OCI-LY7 (cell line): ENCODE measurements around the gene PCBD2. TPM values are rescaled to one million over a fixed set of nuclear protein-coding genes. Genes with fewer than 3 reads are reported as not detected.

ENCODE experiments used
- BruUV-seq: library from RNA; stranded (reverse); fragments of 400-500 nt; replicated peaks from 2 replicates; lab custom pipeline; 2021; lab: Mats Ljungman, UMichigan
- CTCF ChIA-PET: fragments of 300-600 bp; sonication (Branson Sonifier 250); formaldehyde crosslinking; loops from one replicate; lab custom pipeline; 2022; ENCODE audit warnings: antibody characterized with exemption; ENCODE audit not compliant: unreplicated experiment; lab: Charles Lee
- POLR2A ChIA-PET: fragments of 300-600 bp; sonication (Branson Sonifier 250); formaldehyde crosslinking; loops from one replicate; lab custom pipeline; 2022; ENCODE audit warnings: antibody characterized with exemption; lab: Charles Lee
- DNase-seq: peaks from one replicate; pipeline ENCODE4 v3.0.0-alpha.2; 2015; ENCODE audit warnings: low spot score
- H2AFZ ChIP-seq: fragments of 200-600 bp; sonication (generic), shearing (Covaris generic); 2 replicates; pipeline ENCODE4 v1.6.1; 2014; ENCODE audit warnings: mild to moderate bottlenecking, antibody characterized with exemption, low read length, moderate library complexity
- H3K27ac ChIP-seq: fragments of 200-600 bp; sonication (generic); 2 replicates; pipeline ENCODE4 v1.5.1; 2014; ENCODE audit warnings: mixed run types, low read depth, mild to moderate bottlenecking, moderate library complexity, low read length, inconsistent platforms; ENCODE audit not compliant: poor library complexity, severe bottlenecking
- H3K36me3 ChIP-seq: fragments of 200-600 bp; sonication (generic); 2 replicates; pipeline ENCODE4 v1.6.1; 2014; ENCODE audit warnings: mild to moderate bottlenecking, antibody characterized with exemption, low read length, moderate library complexity, mixed read lengths; ENCODE audit not compliant: insufficient read depth
- H3K4me1 ChIP-seq: fragments of 200-600 bp; sonication (generic); 2 replicates; pipeline ENCODE4 v1.5.1; 2014; ENCODE audit warnings: mild to moderate bottlenecking, low read length; ENCODE audit not compliant: insufficient read depth, poor library complexity, severe bottlenecking
- H3K4me2 ChIP-seq: fragments of 200-600 bp; sonication (generic); 2 replicates; pipeline ENCODE4 v1.6.1; 2014; ENCODE audit warnings: mild to moderate bottlenecking, low read length
- H3K4me3 ChIP-seq: fragments of 200-600 bp; sonication (generic); 2 replicates; pipeline ENCODE4 v1.5.1; 2014; ENCODE audit warnings: mild to moderate bottlenecking, low read depth, low read length; ENCODE audit not compliant: poor library complexity, severe bottlenecking
- H3K79me2 ChIP-seq: fragments of 200-600 bp; sonication (generic); 2 replicates; pipeline ENCODE4 v1.6.1; 2016; ENCODE audit warnings: low read depth, mild to moderate bottlenecking, low read length, moderate library complexity, mixed read lengths; ENCODE audit not compliant: insufficient read depth
- H3K9me2 ChIP-seq: fragments of 200-600 bp; sonication (generic); 2 replicates; pipeline ENCODE4 v1.6.1; 2016; ENCODE audit warnings: mild to moderate bottlenecking, low read length, mixed read lengths; ENCODE audit not compliant: insufficient read depth
- H3K9me3 ChIP-seq: fragments of 200-600 bp; sonication (generic); 2 replicates; pipeline ENCODE4 v1.6.1; 2014; ENCODE audit warnings: mild to moderate bottlenecking, mixed run types, low read length, mixed read lengths
- H4K20me1 ChIP-seq: fragments of 200-600 bp; sonication (generic); 2 replicates; pipeline ENCODE4 v1.6.1; 2014; ENCODE audit warnings: mild to moderate bottlenecking, antibody characterized with exemption, low read length, moderate library complexity, mixed read lengths; ENCODE audit not compliant: insufficient read depth
- CTCF ChIP-seq: fragments of 200-600 bp; sonication (generic); conservative IDR thresholded peaks from 2 replicates; pipeline ENCODE4 v1.5.1; 2014; ENCODE audit warnings: mild to moderate bottlenecking, antibody characterized with exemption, low read length, moderate library complexity, mixed read lengths
- EZH2phosphoT487 ChIP-seq: fragments of 200-600 bp; sonication (generic); IDR thresholded peaks from 2 replicates; pipeline ENCODE4 v1.6.1; 2018; ENCODE audit warnings: low read depth, borderline replicate concordance, mild to moderate bottlenecking, mixed run types, antibody characterized with exemption, low read length, moderate library complexity, mixed read lengths
- intact Hi-C: fragments of 100-400 bp; cut with micrococcal nuclease; formaldehyde crosslinking; loops from one replicate; pipeline ENCODE4 v1.10.0; 2022; ENCODE audit not compliant: unreplicated experiment
- total RNA-seq, 2 experiments: library from RNA; depleted of rRNA in 1 of 2; stranded (reverse); fragments of >200 nt in 1 of 2; shearing (Covaris generic) in 1 of 2; gene quantifications; 2 replicates each; pipeline ENCODE4 v1.2.3, GENCODE V29; 2014 to 2022

The PCBD2 gene
- total RNA-seq, 2 experiments from 2014 or later, result 12.2 to 34.3 TPM

GRCh38 chr5:134976841-134977240 lies 71.9 kb downstream of the PCBD2 start:
- H3K27ac ChIP-seq, result no peak overlapping the region
- H3K4me1 ChIP-seq, result no peaks in the 10 kb centered on the region
- H3K9me3 ChIP-seq, result peaks cover 13% of the 10 kb centered on the region; the same call in 1 of the 2 replicates
- no TSS peak for BruUV-seq
- CTCF ChIA-PET, result no interaction called here
- intact Hi-C loops, result no loop called here
- H3K79me2 ChIP-seq, result no peaks in the 10 kb centered on the region
- no peak overlapping the region for H2AFZ ChIP-seq
- no peak overlapping the region for H3K4me2 ChIP-seq
- POLR2A ChIA-PET, result no interaction called here
- no peaks in the 10 kb centered on the region for H4K20me1 ChIP-seq
- H3K36me3 ChIP-seq, result no peaks in the 10 kb centered on the region
- H3K4me3 ChIP-seq, result no peak overlapping the region
- DNase-seq, result no peak
- H3K9me2 ChIP-seq, result no peaks in the 10 kb centered on the region
- TF ChIP-seq EZH2phosphoT487, result no peak
- TF ChIP-seq CTCF, result no peak

DNA sequence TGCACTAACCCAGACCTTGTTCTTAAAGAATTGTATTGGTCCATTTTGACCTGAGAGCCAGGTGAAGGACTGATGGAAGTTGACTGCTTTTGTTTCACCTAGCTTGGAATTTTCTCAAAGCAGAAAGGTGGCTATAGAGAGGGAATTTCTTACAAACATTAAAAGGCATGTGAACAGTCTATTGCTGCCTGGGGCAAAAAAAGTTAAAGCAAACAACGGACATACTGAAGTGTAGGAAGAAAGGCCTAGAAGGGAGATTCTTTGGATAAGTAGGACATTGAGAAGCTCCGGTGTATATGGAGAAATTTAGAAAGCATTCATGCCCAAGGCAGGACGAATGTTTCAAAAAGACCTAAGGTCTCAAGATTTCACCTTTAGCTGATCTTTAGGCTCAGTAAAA lies 74.5 kb downstream of the PCBD2 start:
- no TSS peak for BruUV-seq
- no peaks in the 10 kb centered on the region for H3K36me3 ChIP-seq
- no peaks in the 10 kb centered on the region for H4K20me1 ChIP-seq
- peaks cover 30% of the 10 kb centered on the region for H3K9me3 ChIP-seq
- ChIA-PET CTCF (no interaction called here), POLR2A (no interaction called here)
- no peaks in the 10 kb centered on the region for H3K4me1 ChIP-seq
- H2AFZ ChIP-seq, result no peak overlapping the region
- no peak overlapping the region for H3K4me2 ChIP-seq
- no peak for DNase-seq
- H3K9me2 ChIP-seq, result no peaks in the 10 kb centered on the region
- H3K27ac ChIP-seq, result no peak overlapping the region
- TF ChIP-seq CTCF (no peak), EZH2phosphoT487 (no peak)
- intact Hi-C loops, result no loop called here
- H3K4me3 ChIP-seq, result no peak overlapping the region
- no peaks in the 10 kb centered on the region for H3K79me2 ChIP-seq

- POLR2A ChIA-PET, result no interaction called here
- no peak overlapping the region for H2AFZ ChIP-seq
- H3K36me3 ChIP-seq, result no peaks in the 10 kb centered on the region
- no peak for TF ChIP-seq CTCF
- no peak for TF ChIP-seq EZH2phosphoT487
- intact Hi-C loops, result no loop called here
- CTCF ChIA-PET, result no interaction called here
- no peak overlapping the region for H3K4me3 ChIP-seq
- H4K20me1 ChIP-seq, result no peaks in the 10 kb centered on the region
- H3K4me1 ChIP-seq, result no peaks in the 10 kb centered on the region
- H3K27ac ChIP-seq, result no peak overlapping the region
- H3K9me3 ChIP-seq, result peaks cover 22% of the 10 kb centered on the region
- no TSS peak for BruUV-seq
- no peak overlapping the region for H3K4me2 ChIP-seq
- DNase-seq, result peak; percentile 20
- no peaks in the 10 kb centered on the region for H3K79me2 ChIP-seq
- H3K9me2 ChIP-seq, result no peaks in the 10 kb centered on the region
Measured at GRCh38 chr5:134982230-134982629, 77.3 kb downstream of the PCBD2 start.
